ENCODE data around the gene ONECUT2. TPM values are rescaled to one million over a fixed set of nuclear protein-coding genes. Genes with fewer than 3 reads are reported as not detected.

ONECUT2 gene
- total RNA-seq, 1 experiment from 2014 or later: 0.48 TPM

DNA sequence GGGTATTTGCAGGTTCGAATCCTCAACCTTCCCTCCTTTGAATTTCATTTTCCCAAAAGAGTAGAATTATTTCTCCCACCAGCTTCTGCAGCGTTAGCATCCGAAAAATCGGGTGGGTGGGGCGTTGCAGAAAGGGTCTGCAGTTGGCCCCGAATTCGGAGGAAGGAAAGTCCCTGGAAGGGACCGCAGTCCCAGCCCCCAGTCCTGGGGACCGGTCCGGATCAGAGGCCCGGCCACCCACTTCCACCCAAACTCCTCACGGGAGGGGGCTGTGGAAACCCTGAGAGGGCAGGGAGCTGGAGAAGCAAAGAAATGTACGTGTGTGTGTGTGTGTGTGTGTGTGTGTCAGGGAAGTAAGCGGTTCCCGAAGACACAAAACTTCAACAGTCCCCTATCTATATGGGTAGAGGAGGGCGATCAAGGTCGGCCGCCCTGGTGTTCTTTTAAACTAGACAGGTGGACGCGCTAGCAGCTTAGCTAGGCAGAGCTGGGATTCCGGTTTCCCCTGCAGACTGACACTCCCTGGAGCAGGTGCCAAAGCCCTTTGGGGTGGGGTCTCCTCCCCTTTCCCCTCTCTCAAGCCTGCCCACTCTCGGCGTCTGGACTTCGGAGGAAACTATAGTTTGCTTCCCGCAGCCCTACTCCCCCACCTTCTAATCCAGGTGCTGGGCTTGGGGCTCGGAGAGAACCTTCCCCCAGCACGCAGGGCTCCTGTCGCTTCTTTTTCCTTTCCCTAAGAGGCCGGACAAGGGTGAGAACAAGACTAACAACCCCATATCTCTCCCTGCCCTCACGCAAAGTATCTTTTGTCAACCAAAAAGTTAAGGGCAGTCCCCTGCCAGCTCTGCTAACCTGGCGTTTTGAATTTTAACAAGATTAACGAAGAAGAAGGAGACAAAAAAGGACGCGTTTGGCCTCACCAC is 4.8 kb upstream of the ONECUT2 start:
- no peak overlapping the region for H3K9ac ChIP-seq (ENCODE audit: extremely low read depth, insufficient read length, low read length)
- H2BK20ac ChIP-seq (ENCODE audit: low read depth, low read length, poor library complexity, severe bottlenecking): no peak overlapping the region
- H2BK5ac ChIP-seq (ENCODE audit: insufficient read length, low read length): no peak overlapping the region
- H3K4me1 ChIP-seq (ENCODE audit: insufficient read depth, low read length): 0 out of 2 replicates have a peak, but pooled peaks cover 2% of the 10 kb centered on the region
- H3K79me2 ChIP-seq (ENCODE audit: insufficient read depth, low read length): no peaks in the 10 kb centered on the region
- H4K91ac ChIP-seq (ENCODE audit: insufficient read length, low read depth, low read length): no peak overlapping the region
- H4K5ac ChIP-seq (ENCODE audit: insufficient read length, low read depth, low read length): no peak overlapping the region
- peaks cover 60% of the 10 kb centered on the region for H3K27me3 ChIP-seq (ENCODE audit: insufficient read depth, low read length)
- H3K27me3 Mint-ChIP-seq (ENCODE audit: low read depth): peaks cover 95% of the 10 kb centered on the region
- H3K9me3 Mint-ChIP-seq: no peaks in the 10 kb centered on the region; a peak in 1 of 5 replicates
- no peak overlapping the region for H3K56ac ChIP-seq (ENCODE audit: insufficient read length, low read depth, low read length)
- H3K14ac ChIP-seq (ENCODE audit: insufficient read depth, low read length): no peak overlapping the region
- H3K36me3 Mint-ChIP-seq (ENCODE audit: insufficient read depth in 1 of 3, low read depth in 3 of 3): no peaks in the 10 kb centered on the region; a peak in 1 of 7 replicates
- H2AFZ ChIP-seq (ENCODE audit: low read length): no peak overlapping the region
- TF ChIP-seq, protein P1, sequence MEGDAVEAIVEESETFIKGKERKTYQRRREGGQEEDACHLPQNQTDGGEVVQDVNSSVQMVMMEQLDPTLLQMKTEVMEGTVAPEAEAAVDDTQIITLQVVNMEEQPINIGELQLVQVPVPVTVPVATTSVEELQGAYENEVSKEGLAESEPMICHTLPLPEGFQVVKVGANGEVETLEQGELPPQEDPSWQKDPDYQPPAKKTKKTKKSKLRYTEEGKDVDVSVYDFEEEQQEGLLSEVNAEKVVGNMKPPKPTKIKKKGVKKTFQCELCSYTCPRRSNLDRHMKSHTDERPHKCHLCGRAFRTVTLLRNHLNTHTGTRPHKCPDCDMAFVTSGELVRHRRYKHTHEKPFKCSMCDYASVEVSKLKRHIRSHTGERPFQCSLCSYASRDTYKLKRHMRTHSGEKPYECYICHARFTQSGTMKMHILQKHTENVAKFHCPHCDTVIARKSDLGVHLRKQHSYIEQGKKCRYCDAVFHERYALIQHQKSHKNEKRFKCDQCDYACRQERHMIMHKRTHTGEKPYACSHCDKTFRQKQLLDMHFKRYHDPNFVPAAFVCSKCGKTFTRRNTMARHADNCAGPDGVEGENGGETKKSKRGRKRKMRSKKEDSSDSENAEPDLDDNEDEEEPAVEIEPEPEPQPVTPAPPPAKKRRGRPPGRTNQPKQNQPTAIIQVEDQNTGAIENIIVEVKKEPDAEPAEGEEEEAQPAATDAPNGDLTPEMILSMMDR (conservative IDR thresholded peaks at IDR 0.05): no peak
- no peak overlapping the region for H2AK5ac ChIP-seq (ENCODE audit: insufficient read length, low read length)
- no peaks in the 10 kb centered on the region for H4K20me1 ChIP-seq (ENCODE audit: control insufficient read depth, insufficient read depth, insufficient read length)
- WGBS (ENCODE audit: extremely low coverage, insufficient read length, low lambda C conversion rate): no CpG with 5 or more reads among the region's 34 CpGs
- H3T11ph ChIP-seq (ENCODE audit: low read length): no peak overlapping the region
- H2BK120ac ChIP-seq (ENCODE audit: low read depth, low read length, poor library complexity, severe bottlenecking): no peak overlapping the region
- no peak overlapping the region for H2BK12ac ChIP-seq (ENCODE audit: insufficient read length, low read depth, low read length)
- H3K23me2 ChIP-seq (ENCODE audit: insufficient read length, low read depth, low read length, poor library complexity, severe bottlenecking): peaks cover 33% of the 10 kb centered on the region
- no peak overlapping the region for H3K4ac ChIP-seq (ENCODE audit: low read depth, low read length)
- H4K8ac ChIP-seq (replicated peaks; ENCODE audit: insufficient read length, low read depth, low read length): no peak overlapping the region
- no peaks in the 10 kb centered on the region for H3K79me1 ChIP-seq (ENCODE audit: insufficient read depth, low read depth, low read length, poor library complexity, severe bottlenecking)
- peak; percentile 72 for DNase-seq
- peak overlapping the region; percentile 69 for H3K4me2 ChIP-seq (ENCODE audit: insufficient read depth, insufficient read length, low read length)
- H3K27ac ChIP-seq (ENCODE audit: insufficient read length, low read depth, low read length): no peak overlapping the region
- H3K4me3 Mint-ChIP-seq: peak overlapping the region; percentile 16 to 77; a peak in 4 of 5 replicates
- no peak overlapping the region for H3K18ac ChIP-seq (ENCODE audit: insufficient read length, low read depth, low read length)
- peak overlapping the region in 1 of 3 experiments; percentile 90; a peak in 1 of 7 replicates for H3K27ac Mint-ChIP-seq
- H3K4me1 Mint-ChIP-seq: peaks cover 46 to 60% of the 10 kb centered on the region in 2 experiments
- H3K9me3 ChIP-seq (ENCODE audit: control insufficient read depth, low read depth, low read length): no peaks in the 10 kb centered on the region
- H3K23ac ChIP-seq (ENCODE audit: insufficient read length, low read depth, low read length): no peak overlapping the region
- no peak overlapping the region for H2BK15ac ChIP-seq (ENCODE audit: low read depth, low read length)

Measured in H9 (cell line).